Ishikawa (cell line): Measurements from ENCODE around the gene ACADVL.

Source experiments
- CEBPB ChIP-seq: IDR thresholded peaks from 2 replicates; pipeline ENCODE4 v1.6.1; 2012
- CREB1 ChIP-seq: IDR thresholded peaks from 2 replicates; pipeline ENCODE4 v1.6.1; 2012; ENCODE audit warnings: low read depth
- EGR1 ChIP-seq: IDR thresholded peaks from 2 replicates; pipeline ENCODE4 v1.6.1; 2012
- EP300 ChIP-seq: IDR thresholded peaks from 2 replicates; pipeline ENCODE4 v1.6.1; 2012; ENCODE audit warnings: borderline replicate concordance
- FOXM1 ChIP-seq: IDR thresholded peaks from 2 replicates; pipeline ENCODE4 v1.6.1; 2012; ENCODE audit warnings: low read depth, borderline replicate concordance
- NFIC ChIP-seq: IDR thresholded peaks from 2 replicates; pipeline ENCODE4 v1.6.1; 2012
- RAD21 ChIP-seq: IDR thresholded peaks from 2 replicates; pipeline ENCODE4 v1.6.1; 2012; ENCODE audit warnings: low read depth
- REST ChIP-seq: IDR thresholded peaks from 2 replicates; pipeline ENCODE4 v1.6.1; 2012; ENCODE audit warnings: low read depth, mild to moderate bottlenecking
- TAF1 ChIP-seq: IDR thresholded peaks from 2 replicates; pipeline ENCODE4 v1.6.1; 2012; ENCODE audit warnings: low read depth, mild to moderate bottlenecking
- TCF12 ChIP-seq: IDR thresholded peaks from 2 replicates; pipeline ENCODE4 v1.6.1; 2012; ENCODE audit warnings: low read depth
- TEAD4 ChIP-seq: IDR thresholded peaks from 2 replicates; pipeline ENCODE4 v1.6.1; 2012
- USF1 ChIP-seq: IDR thresholded peaks from 2 replicates; pipeline ENCODE4 v1.6.1; 2012
- YY1 ChIP-seq: IDR thresholded peaks from 2 replicates; pipeline ENCODE4 v1.6.1; 2012; ENCODE audit warnings: low read depth
- ZBTB7A ChIP-seq: IDR thresholded peaks from 2 replicates; pipeline ENCODE4 v1.6.1; 2012; ENCODE audit warnings: low read depth
- TF ChIP-seq, protein P1 (sequence below): IDR thresholded peaks from 2 replicates; pipeline ENCODE4 v1.6.1; 2012

The ACADVL gene

GRCh38 chr17:7237266-7237760, 17.6 kb downstream of the ACADVL start:
- no peak for TF ChIP-seq NFIC
- TF ChIP-seq, protein P1, sequence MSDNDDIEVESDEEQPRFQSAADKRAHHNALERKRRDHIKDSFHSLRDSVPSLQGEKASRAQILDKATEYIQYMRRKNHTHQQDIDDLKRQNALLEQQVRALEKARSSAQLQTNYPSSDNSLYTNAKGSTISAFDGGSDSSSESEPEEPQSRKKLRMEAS: no peak

DNA sequence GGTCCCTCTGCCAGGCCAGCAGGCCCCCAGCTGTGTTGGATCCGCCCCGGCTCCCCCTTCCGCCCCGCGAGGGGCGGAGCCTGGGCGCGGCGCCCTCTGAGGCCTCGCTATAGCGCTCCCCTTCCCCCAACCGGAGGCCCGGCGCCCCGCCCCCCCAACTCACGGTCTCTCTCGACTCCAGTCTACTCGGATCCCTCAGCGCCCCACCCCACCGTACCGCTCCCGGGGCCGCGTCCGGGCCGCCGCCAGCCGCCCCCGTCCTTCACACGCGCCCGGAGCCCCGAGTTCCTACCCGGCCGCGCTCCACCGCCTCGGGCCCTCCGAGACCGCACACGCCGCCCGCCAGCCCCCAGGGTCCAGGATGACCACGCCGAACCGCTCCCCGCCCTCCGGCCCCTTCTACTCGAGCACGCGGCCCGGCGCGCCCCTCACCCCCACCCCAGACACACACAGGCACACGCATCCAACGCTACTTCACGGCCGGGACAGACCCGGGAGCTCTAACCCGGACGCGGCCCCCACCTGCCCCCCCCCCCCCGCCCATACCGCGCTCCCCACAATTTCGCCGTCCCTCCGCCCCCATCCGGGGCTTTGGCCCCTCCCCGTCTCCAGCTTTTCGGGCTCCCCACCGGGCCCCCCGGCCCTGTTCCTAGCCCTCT, 18.2 kb downstream of the ACADVL start:
- TF ChIP-seq TCF12 (peak; percentile 46), TAF1 (peak; percentile 64), ZBTB7A (peak; percentile 75), USF1 (no peak), CEBPB (no peak)
- TF ChIP-seq, protein P1: peak; percentile 61

DNA sequence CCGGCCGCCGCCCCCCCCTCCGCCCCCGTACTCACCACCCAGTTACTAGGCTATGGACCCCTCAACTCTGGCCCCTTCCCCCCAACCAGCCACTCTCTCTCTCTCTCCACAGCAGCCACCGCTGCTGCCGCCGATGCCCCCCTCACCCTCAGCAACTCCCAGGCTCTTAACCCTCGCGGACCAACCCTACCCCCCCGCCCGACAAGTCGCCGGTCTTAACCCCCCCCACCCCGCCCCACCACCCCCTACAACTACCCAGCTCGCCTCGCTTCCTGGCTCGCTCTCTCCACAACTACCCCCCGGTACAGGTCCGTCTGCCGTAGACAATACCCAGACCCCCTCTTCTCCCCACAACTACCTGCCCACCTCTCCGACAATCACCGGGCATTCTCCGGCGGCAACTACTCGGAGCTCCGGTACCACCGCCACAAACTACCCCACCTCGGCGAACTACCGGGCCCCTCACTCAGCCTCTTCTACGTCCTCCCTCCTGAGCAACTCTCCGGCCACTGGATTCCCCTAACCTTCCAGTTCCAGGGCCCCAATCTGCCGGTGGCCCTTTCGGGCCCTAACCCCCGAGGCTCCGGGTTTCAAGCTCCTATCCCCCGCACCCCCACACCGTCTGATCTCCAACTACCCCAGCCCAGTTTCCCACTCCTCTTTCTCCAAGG, 18.8 kb downstream of the ACADVL start:
- TF ChIP-seq TEAD4: no peak
- no peak for TF ChIP-seq EP300
- no peak for TF ChIP-seq RAD21
- TF ChIP-seq CREB1: no peak
- no peak for TF ChIP-seq YY1

GRCh38 chr17:7239091-7240027, 19.6 kb downstream of the ACADVL start, which contains the start of gene PHF23:
PHF23 (minus strand) TSS chr17:7239457; CDS start chr17:7239279, 178 bp downstream.
- TF ChIP-seq EGR1: peak; percentile 54; the same call in 1 of the 2 replicates
- no peak for TF ChIP-seq FOXM1
- TF ChIP-seq, protein P1: peak; percentile 52; the same call in 1 of the 2 replicates
- TF ChIP-seq RAD21: no peak
- TF ChIP-seq ZBTB7A: peak; percentile 84
- TF ChIP-seq USF1: peak; percentile 18; the same call in 1 of the 2 replicates
- 0 out of 2 replicates have a peak, but pooled peaks have one; percentile 9 for TF ChIP-seq NFIC
- TF ChIP-seq TCF12: peak; percentile 73
- no peak for TF ChIP-seq CEBPB
- peak; percentile 73 for TF ChIP-seq TAF1
- no peak for TF ChIP-seq REST
- no peak for TF ChIP-seq EP300
- TF ChIP-seq TEAD4: no peak
- no peak; the same call in 1 of the 2 replicates for TF ChIP-seq CREB1
- peak; percentile 85 for TF ChIP-seq YY1

DNA sequence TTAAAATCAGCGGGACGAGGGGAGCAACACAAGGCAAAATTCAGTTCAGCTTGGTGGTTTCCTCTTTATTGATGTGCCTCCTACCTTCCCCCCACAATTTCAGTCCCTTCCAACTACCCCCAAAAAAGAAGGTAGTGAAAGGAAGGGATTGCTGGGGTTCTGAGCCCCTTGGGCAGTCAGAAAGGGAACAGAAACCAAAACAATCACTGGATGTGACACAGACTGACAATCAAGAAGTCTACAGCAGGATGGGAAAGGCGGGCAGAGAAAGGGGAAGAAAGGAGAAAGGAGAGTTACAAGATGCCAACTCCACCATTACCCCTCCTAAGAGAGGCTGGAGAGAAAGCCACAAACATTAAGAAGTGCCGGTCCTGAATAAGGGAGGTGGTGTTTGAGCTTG, 20.6 kb downstream of the ACADVL start:
- TF ChIP-seq, protein P1: no peak
- TF ChIP-seq NFIC: no peak
- no peak for TF ChIP-seq TAF1

- TF ChIP-seq YY1: no peak
- TF ChIP-seq EGR1: no peak
- no peak for TF ChIP-seq TAF1
- no peak for TF ChIP-seq REST
- TF ChIP-seq RAD21: no peak
- TF ChIP-seq, protein P1: no peak
- TF ChIP-seq EP300: no peak
- no peak for TF ChIP-seq USF1
- no peak for TF ChIP-seq CEBPB
- TF ChIP-seq CREB1: no peak
- TF ChIP-seq NFIC: no peak
- no peak for TF ChIP-seq ZBTB7A
- no peak for TF ChIP-seq TEAD4
- no peak for TF ChIP-seq FOXM1
These were observed 21.5 kb downstream of the ACADVL start for GRCh38 chr17:7241090-7241733.
